Right atrium auricular region (tissue), 2 donors: ENCODE results near the gene ATXN1. TPM values are rescaled to one million over a fixed set of nuclear protein-coding genes. Genes with fewer than 3 reads are reported as not detected.
"Not testable (repeated sequence)": the region's sequence is repeated elsewhere in the genome, so short reads cannot be mapped to it uniquely, and the experiment has no call there.

Experiments
- DNase-seq: peaks from one replicate; pipeline ENCODE4 v3.0.0-alpha.2; 2019; ENCODE audit warnings: low spot score
- H3K27ac ChIP-seq, 2 donors: fragments of 200-600 bp; sonication (generic); 1 replicate in 1 of 2; 2 replicates in 1 of 2; pipeline ENCODE4 v1.5.1; 2016 to 2019
- H3K27me3 ChIP-seq, 2 donors: fragments of 200-600 bp; sonication (generic); one replicate each; pipeline versions ENCODE4 v1.5.1 to v1.6.0; 2017 to 2019
- H3K36me3 ChIP-seq: fragments of 200-600 bp; sonication (generic); one replicate; pipeline ENCODE4 v1.5.1; 2016
- H3K4me1 ChIP-seq, 2 donors: fragments of 200-600 bp; sonication (generic); one replicate each; pipeline versions ENCODE4 v1.5.1 to v1.6.0; 2017 to 2019
- H3K4me3 ChIP-seq, 2 donors: fragments of 200-600 bp; sonication (generic); 1 replicate in 1 of 2; 2 replicates in 1 of 2; pipeline ENCODE4 v1.5.1; 2017 to 2019; ENCODE audit warnings: mild to moderate bottlenecking in 1 of 2, moderate library complexity in 1 of 2
- H3K9me3 ChIP-seq, 2 donors: fragments of 200-600 bp; sonication (generic); one replicate each; pipeline ENCODE4 v1.5.1; 2019
- total RNA-seq, 2 donors: library from RNA; depleted of rRNA; stranded (reverse); fragments of >200 nt; gene quantifications; one replicate each; pipeline ENCODE4 v1.1.0, GENCODE V29; 2016
- TF ChIP-seq, protein P1 (sequence below), 2 donors: fragments of 200-600 bp; sonication (generic); IDR thresholded peaks; one replicate each; pipeline ENCODE4 v1.5.1; 2019; ENCODE audit warnings: antibody characterized with exemption in 2 of 2

Gene ATXN1
- total RNA-seq, 2 donors from 2014 or later = 41.8 to 62.0 TPM

DNA sequence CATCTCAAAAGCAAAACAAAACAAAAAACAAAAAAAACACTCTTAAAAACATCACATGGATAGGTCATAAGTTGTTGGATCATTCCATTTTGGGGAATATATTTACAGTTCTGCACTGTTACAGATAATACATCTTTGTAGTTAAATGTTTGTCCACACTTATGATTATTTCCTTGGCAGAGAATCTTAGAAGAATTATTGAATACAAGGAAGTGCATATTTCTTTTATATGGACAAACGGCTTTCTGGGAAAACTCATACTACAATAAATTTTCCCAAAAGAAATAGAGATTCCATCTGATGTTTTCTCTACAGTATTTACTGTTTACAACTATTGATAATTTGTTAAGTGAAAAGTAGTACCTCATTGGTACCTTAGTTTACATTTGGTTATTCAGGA is 489.1 kb downstream of the ATXN1 start:
- Histone ChIP-seq H3K27ac (no peak overlapping the region), H3K36me3 (no peaks in the 10 kb centered on the region), H3K4me3 (no peak overlapping the region), H3K27me3 (no peaks in the 10 kb centered on the region), H3K9me3 (no peaks in the 10 kb centered on the region), H3K4me1 (peaks cover 0 to 23% of the 10 kb centered on the region in 2 donors)
- no peak for DNase-seq
- TF ChIP-seq, protein P1, sequence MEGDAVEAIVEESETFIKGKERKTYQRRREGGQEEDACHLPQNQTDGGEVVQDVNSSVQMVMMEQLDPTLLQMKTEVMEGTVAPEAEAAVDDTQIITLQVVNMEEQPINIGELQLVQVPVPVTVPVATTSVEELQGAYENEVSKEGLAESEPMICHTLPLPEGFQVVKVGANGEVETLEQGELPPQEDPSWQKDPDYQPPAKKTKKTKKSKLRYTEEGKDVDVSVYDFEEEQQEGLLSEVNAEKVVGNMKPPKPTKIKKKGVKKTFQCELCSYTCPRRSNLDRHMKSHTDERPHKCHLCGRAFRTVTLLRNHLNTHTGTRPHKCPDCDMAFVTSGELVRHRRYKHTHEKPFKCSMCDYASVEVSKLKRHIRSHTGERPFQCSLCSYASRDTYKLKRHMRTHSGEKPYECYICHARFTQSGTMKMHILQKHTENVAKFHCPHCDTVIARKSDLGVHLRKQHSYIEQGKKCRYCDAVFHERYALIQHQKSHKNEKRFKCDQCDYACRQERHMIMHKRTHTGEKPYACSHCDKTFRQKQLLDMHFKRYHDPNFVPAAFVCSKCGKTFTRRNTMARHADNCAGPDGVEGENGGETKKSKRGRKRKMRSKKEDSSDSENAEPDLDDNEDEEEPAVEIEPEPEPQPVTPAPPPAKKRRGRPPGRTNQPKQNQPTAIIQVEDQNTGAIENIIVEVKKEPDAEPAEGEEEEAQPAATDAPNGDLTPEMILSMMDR (IDR thresholded peaks at IDR 0.05) = no peak

DNA sequence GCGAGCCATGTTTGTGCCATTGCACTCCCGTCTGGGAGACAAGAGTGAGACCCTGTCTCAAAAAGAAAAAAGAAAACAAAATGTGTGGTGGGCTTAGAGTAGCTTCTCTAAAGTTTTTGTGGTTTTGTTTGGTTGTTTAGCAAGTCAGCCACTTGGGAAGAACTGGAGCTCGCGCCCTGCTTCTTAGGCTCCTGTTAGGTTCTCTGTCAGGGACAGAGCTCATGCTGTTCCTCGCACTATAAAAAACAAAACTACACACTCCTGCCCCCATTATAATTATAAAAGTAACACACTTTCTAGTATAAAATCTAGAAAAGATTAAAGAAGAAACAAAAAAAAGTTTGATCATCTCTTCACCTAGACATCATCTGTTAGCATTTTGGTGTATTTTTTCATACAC is 489.8 kb downstream of the ATXN1 start:
- Histone ChIP-seq H3K27ac (no peak overlapping the region), H3K4me1 (peaks cover 0 to 17% of the 10 kb centered on the region in 2 donors)
- TF ChIP-seq, protein P1 (IDR thresholded peaks at IDR 0.05) = no peak

DNA sequence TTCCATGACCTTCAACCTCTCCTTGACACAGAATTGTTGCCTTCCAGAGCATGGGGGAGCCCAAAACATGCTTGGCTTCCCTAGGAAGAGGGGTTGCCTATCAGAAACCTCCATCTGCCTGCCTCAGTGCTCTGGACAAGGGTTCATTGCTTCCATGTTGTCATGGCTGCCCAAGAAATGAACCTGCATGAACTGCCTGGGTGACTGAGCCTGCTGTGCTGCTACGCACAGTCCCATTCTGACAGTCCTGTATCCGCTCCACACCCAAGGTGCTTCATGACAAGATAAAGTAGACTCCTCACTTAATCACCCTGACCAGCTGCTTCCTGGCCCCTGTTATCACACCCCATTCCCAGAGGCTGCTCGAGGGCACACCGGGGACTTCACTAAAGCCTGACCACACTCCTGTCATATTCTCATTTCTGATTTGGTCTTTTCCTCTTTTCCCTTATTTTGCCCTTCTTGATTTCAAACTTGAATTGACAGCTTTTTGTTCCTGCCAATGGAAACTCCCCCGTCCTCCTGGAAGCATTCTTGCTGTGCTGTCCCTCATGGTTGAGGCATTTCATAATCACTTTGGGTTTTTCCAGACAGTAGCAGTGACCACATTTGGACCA is 491.0 kb downstream of the ATXN1 start:
- peaks cover 0 to 17% of the 10 kb centered on the region in 2 donors for H3K4me1 ChIP-seq
- no peak overlapping the region for H3K4me3 ChIP-seq
- H3K9me3 ChIP-seq = no peaks in the 10 kb centered on the region
- DNase-seq = no peak
- TF ChIP-seq, protein P1 (IDR thresholded peaks at IDR 0.05) = no peak
- H3K27me3 ChIP-seq = no peaks in the 10 kb centered on the region
- H3K36me3 ChIP-seq = no peaks in the 10 kb centered on the region
- peak overlapping the region; percentile 57 to 63 for H3K27ac ChIP-seq

More for the DNA sequence above, 489.8 kb downstream of the ATXN1 start:
- no peaks in the 10 kb centered on the region for H3K9me3 ChIP-seq
- no peaks in the 10 kb centered on the region for H3K27me3 ChIP-seq
- DNase-seq = no peak
- H3K4me3 ChIP-seq = no peak overlapping the region
- H3K36me3 ChIP-seq = no peaks in the 10 kb centered on the region

DNA sequence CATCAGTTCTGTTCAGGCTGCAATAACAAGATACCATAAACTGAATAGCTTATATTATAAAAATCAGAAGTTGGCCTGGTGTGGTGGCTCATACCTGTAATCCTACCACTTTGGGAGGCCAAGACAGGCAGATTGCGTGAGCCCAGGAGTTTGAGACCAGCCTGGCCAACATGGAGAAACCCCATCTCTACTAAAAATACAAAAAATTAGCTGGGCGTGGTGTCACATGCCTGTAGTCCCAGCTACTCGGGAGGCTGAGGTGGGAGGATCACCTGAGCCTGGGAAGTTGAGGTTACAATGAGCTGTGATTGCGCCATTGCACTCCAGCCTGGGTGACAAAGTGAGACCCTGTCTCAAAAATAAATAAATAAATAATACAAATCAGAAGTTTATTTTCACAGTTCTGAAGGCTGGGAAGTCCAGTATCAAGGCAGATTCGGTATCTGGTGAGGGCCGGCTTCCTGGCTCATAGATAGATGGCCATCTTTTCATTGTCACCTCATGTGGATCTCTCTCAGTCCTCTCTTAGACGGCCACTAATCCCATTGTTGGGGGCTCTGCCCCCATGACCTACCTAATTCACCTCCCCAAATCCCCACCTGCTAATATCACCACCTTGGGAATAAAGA is 491.7 kb downstream of the ATXN1 start:
- peak overlapping the region; percentile 57 to 63 for H3K27ac ChIP-seq
- DNase-seq, H3K36me3 ChIP-seq: not testable (repeated sequence)

DNA sequence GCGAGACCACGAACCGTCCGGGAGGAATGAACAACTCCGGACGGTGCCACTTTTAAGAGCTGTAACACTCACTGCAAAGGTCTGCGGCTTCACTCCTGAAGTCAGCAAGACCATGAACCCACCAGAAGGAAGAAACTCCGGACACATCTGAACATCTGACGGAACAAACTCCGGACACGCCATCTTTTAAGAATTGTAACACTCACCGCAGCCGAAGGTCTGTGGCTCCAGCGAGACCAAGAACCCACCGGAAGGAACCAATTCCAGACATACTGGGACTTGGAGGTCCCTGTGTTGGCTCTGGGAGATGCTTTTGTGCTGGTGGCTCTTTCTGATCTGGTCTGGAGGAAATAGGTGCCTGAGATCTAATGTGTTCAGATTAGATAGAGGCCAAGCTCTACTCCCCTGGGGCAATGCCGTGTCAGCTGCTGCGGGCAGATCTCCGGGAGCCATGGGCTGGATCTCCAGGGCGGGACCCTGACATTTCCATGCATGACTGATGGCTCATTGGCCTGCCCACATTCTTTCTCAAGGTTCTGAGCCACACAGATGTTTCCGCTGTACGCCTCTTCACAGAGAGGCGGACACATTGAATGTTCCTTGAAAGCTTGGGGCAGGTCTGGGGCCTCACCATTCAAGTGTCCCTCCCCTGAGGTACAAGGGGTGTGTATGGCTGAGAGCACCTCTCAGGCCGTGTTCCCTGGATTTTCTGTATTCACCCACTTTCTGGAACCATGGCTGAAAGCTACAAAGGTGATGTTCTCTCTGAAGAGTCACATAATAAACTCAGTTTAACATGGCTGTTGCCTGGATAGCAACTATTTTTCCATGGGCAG is 493.6 kb downstream of the ATXN1 start:
- Histone ChIP-seq H3K9me3 (no peaks in the 10 kb centered on the region), H3K36me3 (no peaks in the 10 kb centered on the region), H3K27me3 (no peaks in the 10 kb centered on the region), H3K27ac (no peak overlapping the region), H3K4me3 (no peak overlapping the region), H3K4me1 (peaks cover 0 to 7% of the 10 kb centered on the region in 2 donors)
- TF ChIP-seq, protein P1 (IDR thresholded peaks at IDR 0.05) = no peak
- DNase-seq = no peak

More for the DNA sequence above, 491.7 kb downstream of the ATXN1 start:
- H3K9me3 ChIP-seq, H3K4me3 ChIP-seq, H3K27me3 ChIP-seq: not testable (repeated sequence)
- H3K4me1 ChIP-seq = peaks cover 0 to 17% of the 10 kb centered on the region in 2 donors
